NCI-H510A treated with DMSO at 0.1 percent for 48 hours (cell line): ENCODE results near the gene KCTD1.

Source experiments
- DNase-seq: peaks from one replicate; lab custom pipeline; 2025; lab: John Stamatoyannopoulos, UW

Gene KCTD1

DNA sequence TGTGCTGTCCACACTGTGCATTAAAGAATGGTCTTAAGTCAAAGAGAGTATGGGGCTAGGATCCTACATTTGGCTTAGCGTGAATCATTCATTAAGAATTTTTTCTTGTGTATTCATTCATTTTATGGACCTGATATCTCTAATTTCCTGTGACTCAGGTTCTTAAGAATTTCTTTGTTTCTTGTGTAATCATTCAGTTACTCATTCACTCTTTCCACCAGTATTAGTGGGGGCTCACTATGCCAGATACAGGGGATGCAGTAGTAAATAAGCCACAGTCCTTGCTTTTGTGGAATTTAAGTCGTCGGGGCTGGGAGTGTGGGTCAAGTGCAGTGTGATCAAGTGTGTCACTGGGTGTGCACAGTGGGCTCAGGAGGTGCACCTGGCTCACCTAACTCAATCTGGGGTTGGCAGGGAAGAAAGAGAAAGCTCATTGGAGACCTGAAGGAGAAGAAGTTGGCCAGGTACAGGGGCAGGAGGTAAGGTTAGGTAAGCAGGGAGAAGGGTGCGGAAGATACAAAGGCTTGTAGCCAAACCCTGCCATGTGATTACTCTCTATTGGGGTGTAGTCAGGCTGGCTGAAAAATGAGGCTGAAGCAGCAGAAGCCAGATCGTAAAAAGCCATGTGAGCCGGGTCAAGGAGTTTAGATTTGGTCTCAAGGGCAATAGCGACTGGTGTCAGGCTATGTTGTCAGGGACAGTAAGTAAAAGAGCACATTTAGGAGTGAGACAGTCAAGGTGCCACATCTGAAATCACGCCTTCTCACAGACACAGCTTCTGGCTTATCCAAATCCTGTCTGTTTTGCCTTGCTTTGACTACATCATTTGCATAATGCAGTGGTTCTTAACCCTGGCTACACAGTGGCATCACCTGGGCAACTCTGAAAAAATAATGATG lies 67.2 kb downstream of the KCTD1 start:
- no peak for DNase-seq

- DNase-seq = no peak
These were observed 68.7 kb downstream of the KCTD1 start for GRCh38 chr18:26479681-26480079.

GRCh38 chr18:26479065-26479680 lies 69.2 kb downstream of the KCTD1 start:
- DNase-seq = no peak

DNA sequence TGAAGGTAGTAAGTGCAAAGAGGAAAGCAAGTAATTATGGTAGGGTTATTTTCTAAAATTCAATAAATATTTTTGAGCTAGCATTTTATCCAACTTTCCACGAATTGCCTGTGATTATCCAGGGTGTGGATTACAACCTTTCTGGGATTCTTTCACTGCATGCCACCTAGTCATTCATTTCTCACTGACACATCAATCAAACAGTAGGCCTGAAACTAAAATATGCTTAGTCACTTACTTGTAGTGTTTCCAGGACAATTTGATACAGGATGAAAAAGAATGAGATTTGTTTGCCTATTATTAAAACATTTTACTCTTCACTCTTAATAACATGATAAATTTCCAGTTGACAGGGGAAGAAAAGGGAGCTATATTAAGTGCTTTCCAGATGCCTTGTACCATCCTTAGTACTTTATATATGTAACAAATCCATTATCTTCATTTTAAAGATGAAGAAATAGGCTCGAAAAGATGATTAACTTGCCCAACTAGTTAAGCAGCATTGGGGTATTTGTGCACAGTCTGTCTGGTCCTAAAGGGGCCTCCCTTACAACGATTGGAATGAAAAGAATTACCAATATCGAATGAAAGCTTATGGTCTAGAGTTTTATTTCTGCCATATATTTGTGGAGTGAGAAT lies 70.4 kb downstream of the KCTD1 start:
- no peak for DNase-seq

- DNase-seq = no peak
These were observed 71.7 kb downstream of the KCTD1 start for GRCh38 chr18:26476697-26477096.

DNA sequence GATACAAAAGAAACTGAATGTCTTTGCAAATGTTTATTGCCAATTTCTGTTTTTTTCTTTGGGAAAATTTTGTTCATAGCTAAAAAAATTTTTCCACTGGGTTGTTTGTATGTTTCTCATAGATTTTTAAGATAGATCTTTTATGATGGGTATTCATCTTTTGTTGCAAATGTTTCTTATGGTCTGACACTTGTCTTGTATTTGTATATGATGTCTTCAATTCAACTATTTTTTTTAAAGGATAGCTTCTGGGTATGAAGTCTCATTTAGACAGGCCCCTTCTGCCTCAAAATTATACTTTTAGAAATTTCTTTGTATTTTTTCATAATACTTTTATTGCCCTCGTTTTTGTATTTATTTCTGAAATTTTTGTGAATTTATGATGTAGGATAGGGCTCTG lies 73.8 kb downstream of the KCTD1 start:
- no peak for DNase-seq

- no peak for DNase-seq
These were observed 74.7 kb downstream of the KCTD1 start for GRCh38 chr18:26473672-26474071.

- no peak for DNase-seq
These were observed 76.5 kb downstream of the KCTD1 start for GRCh38 chr18:26471826-26472225.

DNA sequence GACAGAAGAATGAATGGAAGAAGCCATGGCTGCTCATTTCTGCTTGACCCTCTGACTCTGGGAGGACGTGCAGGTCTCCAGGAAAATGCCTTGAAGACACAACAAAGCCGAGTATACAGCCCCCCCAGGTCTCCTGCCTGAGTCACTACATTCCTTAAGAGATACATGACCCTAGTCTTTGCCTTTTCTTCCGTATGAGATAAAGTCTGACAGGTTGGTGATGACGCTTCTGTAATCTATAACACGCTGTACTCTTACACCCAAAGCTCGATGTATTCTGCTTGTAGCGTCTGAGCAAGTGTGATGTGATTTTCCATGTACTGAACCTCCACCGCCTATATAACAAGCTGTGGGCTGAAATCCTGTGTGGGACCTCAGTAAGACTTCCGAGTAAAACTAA lies 77.3 kb downstream of the KCTD1 start:
- DNase-seq = no peak

GRCh38 chr18:26470011-26470637 lies 78.2 kb downstream of the KCTD1 start:
- peak; percentile 54 for DNase-seq

DNA sequence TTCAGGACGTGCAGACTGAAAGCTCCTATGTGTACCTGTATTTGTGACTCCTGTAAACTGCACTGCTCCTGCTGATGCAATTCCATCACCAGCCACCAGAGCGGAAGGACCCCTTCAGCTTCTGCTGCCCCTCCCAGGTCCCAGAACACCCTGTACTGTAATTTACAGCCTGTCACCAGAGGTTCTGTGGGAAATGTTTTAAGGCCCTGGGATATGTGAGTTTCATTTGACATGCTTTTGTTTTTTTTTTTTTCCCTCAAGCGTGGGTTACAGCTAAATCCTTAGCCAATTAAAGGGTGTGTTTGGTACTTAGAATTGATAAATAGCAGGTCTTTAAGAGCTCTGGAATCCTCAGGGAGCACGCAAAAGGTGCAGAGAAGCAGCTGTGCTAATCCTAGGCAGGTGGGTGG lies 79.4 kb downstream of the KCTD1 start:
- DNase-seq = peak; percentile 49

- DNase-seq = no peak
These were observed 82.3 kb downstream of the KCTD1 start for GRCh38 chr18:26466026-26466425.

GRCh38 chr18:26465431-26465830 lies 82.9 kb downstream of the KCTD1 start:
- no peak for DNase-seq

GRCh38 chr18:26464128-26465011 lies 84.0 kb downstream of the KCTD1 start:
- no peak for DNase-seq

GRCh38 chr18:26462355-26462754 lies 86.0 kb downstream of the KCTD1 start:
- no peak for DNase-seq

GRCh38 chr18:26461405-26461804 lies 86.9 kb downstream of the KCTD1 start:
- no peak for DNase-seq

DNA sequence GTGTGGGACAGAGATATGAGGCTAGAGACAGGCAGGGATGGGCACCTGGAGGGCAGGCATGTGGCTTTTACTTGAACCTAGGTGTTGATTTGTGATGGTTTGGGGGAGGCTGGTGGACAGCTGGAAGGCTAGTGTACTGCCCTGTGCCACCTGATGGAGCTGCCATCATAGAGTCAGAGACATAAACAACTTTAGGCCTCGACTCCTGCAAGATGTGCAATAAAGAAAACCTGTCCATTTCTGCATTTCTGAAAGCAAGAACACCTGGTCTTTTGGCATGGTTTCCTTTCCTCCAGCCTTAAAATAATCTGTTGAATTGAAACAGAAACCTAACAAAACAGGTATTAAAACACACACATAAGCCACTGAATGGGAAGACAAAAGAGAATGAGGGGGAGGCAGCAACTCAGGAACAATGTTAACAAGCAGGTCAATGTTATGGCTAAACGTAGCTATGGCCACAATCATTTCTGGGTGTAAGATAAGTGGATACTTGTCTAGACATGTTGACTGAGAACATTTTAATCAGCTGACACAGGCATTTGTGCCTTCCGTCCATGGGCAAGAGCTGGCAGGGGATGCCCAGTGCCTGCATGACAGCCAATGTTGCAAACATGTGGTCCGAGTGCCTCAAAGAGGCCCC lies 87.8 kb downstream of the KCTD1 start:
- peak; percentile 75 for DNase-seq

DNA sequence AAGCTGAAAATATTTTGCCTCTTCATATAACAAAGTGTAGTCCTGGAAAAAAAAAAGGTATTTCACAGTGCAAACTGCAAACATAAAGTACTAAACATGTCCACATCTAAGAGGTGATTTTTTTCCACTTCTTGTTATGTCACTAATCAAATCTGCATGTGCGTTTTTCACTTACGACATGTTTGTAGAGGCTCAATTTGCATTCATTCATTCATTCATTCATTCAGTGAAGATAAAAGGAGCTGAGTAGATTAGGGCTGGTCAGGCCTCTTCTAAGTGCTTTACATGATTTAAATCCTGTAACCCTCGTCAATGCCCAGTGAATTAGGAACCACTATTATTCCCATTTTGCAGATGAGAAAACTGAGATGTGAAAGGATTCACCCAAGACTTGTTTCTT lies 88.5 kb downstream of the KCTD1 start:
- no peak for DNase-seq

- no peak for DNase-seq
These were observed 89.0 kb downstream of the KCTD1 start for GRCh38 chr18:26459340-26459739.

GRCh38 chr18:26458526-26459232 lies 89.7 kb downstream of the KCTD1 start:
- DNase-seq = no peak
